Fibroblast of lung (primary cell): ENCODE results near the gene NKAIN2. TPM values are rescaled to one million over a fixed set of nuclear protein-coding genes. Genes with fewer than 3 reads are reported as not detected.

Experiments
- DNase-seq, 2 donors: peaks; one replicate each; pipeline versions ENCODE4 v3.0.0 to v3.0.0-alpha.2; 2010; ENCODE audit warnings: low read depth in 2 of 2
- H2AFZ ChIP-seq: 2 replicates; pipeline ENCODE4 v1.5.1; 2012; ENCODE audit warnings: low read length, control low read depth, inconsistent platforms
- H3K27ac ChIP-seq: 2 replicates; pipeline ENCODE4 v1.5.1; 2011; ENCODE audit warnings: low read length, control low read depth; ENCODE audit not compliant: insufficient read depth
- H3K27me3 ChIP-seq: 2 replicates; pipeline ENCODE4 v1.5.1; 2011; ENCODE audit warnings: mild to moderate bottlenecking, low read length; ENCODE audit not compliant: control insufficient read depth, insufficient read depth
- H3K36me3 ChIP-seq: 2 replicates; pipeline ENCODE4 v1.5.1; 2011; ENCODE audit warnings: low read length; ENCODE audit not compliant: control insufficient read depth, insufficient read depth
- H3K4me1 ChIP-seq: 2 replicates; pipeline ENCODE4 v1.5.1; 2011; ENCODE audit warnings: low read length; ENCODE audit not compliant: control insufficient read depth, insufficient read depth; ENCODE audit errors: extremely low read depth
- H3K4me2 ChIP-seq: 2 replicates; pipeline ENCODE4 v1.5.1; 2011; ENCODE audit warnings: low read length, control low read depth; ENCODE audit not compliant: insufficient read depth; ENCODE audit errors: extremely low read depth
- H3K4me3 ChIP-seq, 4 experiments: fragments of 200-600 bp in 1 of 4; sonication (generic) in 1 of 4; replicated peaks in 1 of 4; 2 replicates each; pipeline ENCODE4 v1.5.1; 2011 to 2016; ENCODE audit warnings: low read length in 4 of 4, low read depth in 3 of 4, mild to moderate bottlenecking in 3 of 4, control low read depth in 2 of 4, inconsistent platforms in 1 of 4, mixed read lengths in 1 of 4; ENCODE audit not compliant: insufficient read depth in 1 of 4; ENCODE audit errors: control extremely low read depth in 1 of 4
- H3K79me2 ChIP-seq: 2 replicates; pipeline ENCODE4 v1.5.1; 2012; ENCODE audit warnings: mild to moderate bottlenecking, low read length, inconsistent platforms; ENCODE audit not compliant: control insufficient read depth, insufficient read depth
- H3K9ac ChIP-seq: 2 replicates; pipeline ENCODE4 v1.5.1; 2011; ENCODE audit warnings: mild to moderate bottlenecking, low read length, control low read depth; ENCODE audit not compliant: insufficient read depth
- H3K9me3 ChIP-seq: 2 replicates; pipeline ENCODE4 v1.5.1; 2012; ENCODE audit warnings: low read depth, low read length; ENCODE audit not compliant: control insufficient read depth, insufficient read depth
- H4K20me1 ChIP-seq: 2 replicates; pipeline ENCODE4 v1.5.1; 2011; ENCODE audit warnings: low read length; ENCODE audit not compliant: control insufficient read depth, insufficient read depth; ENCODE audit errors: extremely low read depth
- CTCF ChIP-seq, 2 donors: IDR thresholded peaks in 1 of 2; conservative IDR thresholded peaks in 1 of 2; 1 replicate in 1 of 2; 2 replicates in 1 of 2; pipeline ENCODE4 v1.5.1; 2011 to 2012; ENCODE audit warnings: low read length in 2 of 2, control low read depth in 1 of 2, inconsistent platforms in 1 of 2, low read depth in 1 of 2, mild to moderate bottlenecking in 1 of 2
- EZH2 ChIP-seq: IDR thresholded peaks from 2 replicates; pipeline ENCODE4 v1.5.1; 2012; ENCODE audit warnings: low read length, control low read depth, mild to moderate bottlenecking; ENCODE audit errors: missing control alignments
- polyA plus RNA-seq, 2 donors: library from polyadenylated mRNA; depleted of rRNA in 1 of 2; stranded (reverse) in 1 of 2; unstranded in 1 of 2; fragments of >200 nt; gene quantifications; 2 replicates each; pipeline ENCODE4 v1.2.1, GENCODE V29; 2011 to 2012; ENCODE audit warnings: missing spikeins in 1 of 2
- total RNA-seq: library from RNA; depleted of rRNA; stranded (reverse); fragments of >200 nt; gene quantifications from 2 replicates; pipeline ENCODE4 v1.2.1, GENCODE V29; 2014

The NKAIN2 gene
- total and polyA plus RNA-seq, 2 donors (not counting 1 experiment from before 2014, with no cell fraction given), result not detected

- Histone ChIP-seq H3K79me2 (no peaks in the 10 kb centered on the region), H3K36me3 (no peaks in the 10 kb centered on the region), H3K4me1 (no peaks in the 10 kb centered on the region), H3K27me3 (no peaks in the 10 kb centered on the region), H4K20me1 (no peaks in the 10 kb centered on the region), H2AFZ (no peak overlapping the region), H3K27ac (no peak overlapping the region), H3K9ac (no peak overlapping the region), H3K4me2 (no peak overlapping the region), H3K4me3 (no peak overlapping the region), H3K9me3 (no peaks in the 10 kb centered on the region)
- DNase-seq, result peak in 1 of 2 donors; percentile 22
- TF ChIP-seq CTCF (conservative IDR thresholded peaks at IDR 0.05 in 1 of 2, IDR thresholded peaks at IDR 0.05 in 1 of 2; ENCODE audit: low read depth in 1 of 2, low read length in 2 of 2), result no peak
- no peak for TF ChIP-seq EZH2
Observed at GRCh38 chr6:124466949-124467348, 663.3 kb downstream of the NKAIN2 start.

- Histone ChIP-seq H3K4me2 (no peak overlapping the region), H3K27ac (no peak overlapping the region), H3K4me1 (no peaks in the 10 kb centered on the region), H3K27me3 (no peaks in the 10 kb centered on the region), H3K36me3 (no peaks in the 10 kb centered on the region), H3K9me3 (no peaks in the 10 kb centered on the region), H4K20me1 (no peaks in the 10 kb centered on the region), H2AFZ (no peak overlapping the region), H3K79me2 (no peaks in the 10 kb centered on the region), H3K9ac (no peak overlapping the region), H3K4me3 (no peak overlapping the region)
- no peak for DNase-seq
- no peak for TF ChIP-seq EZH2
- no peak for TF ChIP-seq CTCF (conservative IDR thresholded peaks at IDR 0.05 in 1 of 2, IDR thresholded peaks at IDR 0.05 in 1 of 2; ENCODE audit: low read depth in 1 of 2, low read length in 2 of 2)
Observed at GRCh38 chr6:124467366-124467765, 663.7 kb downstream of the NKAIN2 start.

GRCh38 chr6:124470803-124471202 is 667.1 kb downstream of the NKAIN2 start:
- H2AFZ ChIP-seq, result no peak overlapping the region
- no peak overlapping the region for H3K9ac ChIP-seq
- DNase-seq, result no peak
- H3K36me3 ChIP-seq, result no peaks in the 10 kb centered on the region
- H3K9me3 ChIP-seq, result no peaks in the 10 kb centered on the region
- H3K27me3 ChIP-seq, result no peaks in the 10 kb centered on the region
- H3K79me2 ChIP-seq, result no peaks in the 10 kb centered on the region
- H3K4me3 ChIP-seq, result no peak overlapping the region
- H3K4me2 ChIP-seq, result no peak overlapping the region
- no peaks in the 10 kb centered on the region for H4K20me1 ChIP-seq
- no peaks in the 10 kb centered on the region for H3K4me1 ChIP-seq
- TF ChIP-seq CTCF (conservative IDR thresholded peaks at IDR 0.05 in 1 of 2, IDR thresholded peaks at IDR 0.05 in 1 of 2; ENCODE audit: low read depth in 1 of 2, low read length in 2 of 2), result no peak
- TF ChIP-seq EZH2, result no peak
- no peak overlapping the region for H3K27ac ChIP-seq
